Thyroid gland (tissue), 4 donors: ENCODE measurements around the gene CARS1. TPM values are rescaled to one million over a fixed set of nuclear protein-coding genes. Genes with fewer than 3 reads are reported as not detected.

Source experiments
- DNase-seq, 2 donors: peaks; one replicate each; pipeline ENCODE4 v3.0.0-alpha.2; 2019
- H3K27ac ChIP-seq, 3 donors: fragments of 200-600 bp; sonication (generic); 1 replicate in 2 of 3; 2 replicates in 1 of 3; pipeline ENCODE4 v1.5.1; 2016 to 2019; ENCODE audit warnings: mild to moderate bottlenecking in 1 of 3, moderate library complexity in 1 of 3
- H3K27me3 ChIP-seq: fragments of 200-600 bp; sonication (generic); one replicate; pipeline ENCODE4 v1.5.1; 2019
- H3K36me3 ChIP-seq, 2 donors: fragments of 200-600 bp; sonication (generic); one replicate each; pipeline ENCODE4 v1.5.1; 2016 to 2019
- H3K4me1 ChIP-seq, 2 donors: fragments of 200-600 bp; sonication (generic); one replicate each; pipeline ENCODE4 v1.5.1; 2017 to 2019
- H3K4me3 ChIP-seq, 3 donors: fragments of 200-600 bp; sonication (generic); replicated peaks in 1 of 3; 1 replicate in 2 of 3; 2 replicates in 1 of 3; pipeline ENCODE4 v1.5.1; 2016; ENCODE audit warnings: mild to moderate bottlenecking in 1 of 3
- H3K9me3 ChIP-seq: fragments of 200-600 bp; sonication (generic); one replicate; pipeline ENCODE4 v1.5.1; 2017
- CTCF ChIP-seq, 6 experiments: fragments of 200-600 bp in 3 of 6; fragments of 450-650 bp in 3 of 6; sonication (generic) in 3 of 6; IDR thresholded peaks; one replicate each; pipeline ENCODE4 v1.5.1; 2016 to 2019; ENCODE audit warnings: antibody characterized with exemption in 6 of 6, mild to moderate bottlenecking in 2 of 6, inconsistent platforms in 1 of 6, moderate library complexity in 1 of 6
- POLR2A ChIP-seq, 2 donors: fragments of 450-650 bp; IDR thresholded peaks; one replicate each; pipeline ENCODE4 v1.6.1; 2017; ENCODE audit warnings: antibody characterized with exemption in 2 of 2, mild to moderate bottlenecking in 2 of 2, moderate library complexity in 1 of 2
- WGBS, 2 donors: methylation state at CpG; one replicate each; pipeline ENCODE4 v1.1.5; 2017; 5-methylcytosine and 5-hydroxymethylcytosine counted together
- intact Hi-C: fragments of 100-400 bp; cut with DNase I; formaldehyde crosslinking; loops from one replicate; pipeline ENCODE4 v1.15.1; 2023
- total RNA-seq, 4 donors: library from RNA; depleted of rRNA; stranded (reverse); fragments of >200 nt; gene quantifications; one replicate each; pipeline ENCODE4 v1.2.3, GENCODE V29; 2016

CARS1 gene
- total RNA-seq, 4 donors from 2014 or later: 36.7 to 56.2 (median 50.1) TPM

- 59 to 68% methylated on average over 17 of the region's 17 CpGs for WGBS, 2 donors
- Histone ChIP-seq H3K27me3 (no peaks in the 10 kb centered on the region), H3K27ac (peak overlapping the region; percentile 93 to 98 (median 94)), H3K4me3 (no peak overlapping the region), H3K9me3 (no peaks in the 10 kb centered on the region), H3K4me1 (peaks cover 40% of the 10 kb centered on the region in 2 donors), H3K36me3 (peaks cover 31 to 34% of the 10 kb centered on the region in 2 donors)
- DNase-seq: peak; percentile 69 to 80
- intact Hi-C loops: no loop called here
- TF ChIP-seq POLR2A (IDR thresholded peaks at IDR 0.05) (peak in 1 of 2 donors; percentile 10), CTCF (IDR thresholded peaks at IDR 0.05) (peak in 1 of 6 experiments; percentile 7)
Observed at GRCh38 chr11:3041699-3042441, 15.4 kb downstream of the CARS1 start.

- TF ChIP-seq CTCF (IDR thresholded peaks at IDR 0.05) (no peak), POLR2A (IDR thresholded peaks at IDR 0.05) (no peak)
- no peak for DNase-seq
- H3K36me3 ChIP-seq: peaks cover 40 to 42% of the 10 kb centered on the region in 2 donors
- peak overlapping the region in 1 of 3 donors; percentile 98 for H3K27ac ChIP-seq
- intact Hi-C loops: no loop called here
- H3K27me3 ChIP-seq: no peaks in the 10 kb centered on the region
- no peaks in the 10 kb centered on the region for H3K9me3 ChIP-seq
- 87 to 96% methylated on average over 9 of the region's 9 CpGs for WGBS, 2 donors
- no peak overlapping the region for H3K4me3 ChIP-seq
- peaks cover 40% of the 10 kb centered on the region in 2 donors for H3K4me1 ChIP-seq
Observed at GRCh38 chr11:3040881-3041280, 16.3 kb downstream of the CARS1 start.

GRCh38 chr11:3037945-3038271 is 19.3 kb downstream of the CARS1 start:
- Histone ChIP-seq H3K9me3 (no peaks in the 10 kb centered on the region), H3K4me3 (no peak overlapping the region), H3K27me3 (no peaks in the 10 kb centered on the region), H3K36me3 (peaks cover 51 to 53% of the 10 kb centered on the region in 2 donors), H3K4me1 (peaks cover 17 to 19% of the 10 kb centered on the region in 2 donors), H3K27ac (no peak overlapping the region)
- 90 to 96% methylated on average over 12 of the region's 12 CpGs for WGBS, 2 donors
- no peak for DNase-seq
- intact Hi-C loops: loop anchor here (2.0 to 5.0 kb wide), 2 partner anchors 53 to 179 kb away; partner anchors contain the start of gene MRGPRG
- no peak for TF ChIP-seq CTCF (IDR thresholded peaks at IDR 0.05)
- TF ChIP-seq POLR2A (IDR thresholded peaks at IDR 0.05): no peak

- H3K9me3 ChIP-seq: no peaks in the 10 kb centered on the region
- peaks cover 11 to 13% of the 10 kb centered on the region in 2 donors for H3K4me1 ChIP-seq
- WGBS, 2 donors: 63 to 68% methylated on average over 16 to 24 of the region's 24 CpGs
- no peaks in the 10 kb centered on the region for H3K27me3 ChIP-seq
- H3K27ac ChIP-seq: no peak overlapping the region
- no peak overlapping the region for H3K4me3 ChIP-seq
- peak; percentile 78 to 85 for DNase-seq
- H3K36me3 ChIP-seq: peaks cover 51 to 53% of the 10 kb centered on the region in 2 donors
- TF ChIP-seq CTCF (IDR thresholded peaks at IDR 0.05) (peak; percentile 43 to 85 (median 71)), POLR2A (IDR thresholded peaks at IDR 0.05) (no peak)
- intact Hi-C loops: loop anchor here (5.0 kb wide), 1 partner anchor 180 kb away; the partner anchor contains the start of gene MRGPRG
Observed at GRCh38 chr11:3037040-3037944, 19.9 kb downstream of the CARS1 start.
